ENCODE measurements around the gene P2RY2.

The P2RY2 gene

DNA sequence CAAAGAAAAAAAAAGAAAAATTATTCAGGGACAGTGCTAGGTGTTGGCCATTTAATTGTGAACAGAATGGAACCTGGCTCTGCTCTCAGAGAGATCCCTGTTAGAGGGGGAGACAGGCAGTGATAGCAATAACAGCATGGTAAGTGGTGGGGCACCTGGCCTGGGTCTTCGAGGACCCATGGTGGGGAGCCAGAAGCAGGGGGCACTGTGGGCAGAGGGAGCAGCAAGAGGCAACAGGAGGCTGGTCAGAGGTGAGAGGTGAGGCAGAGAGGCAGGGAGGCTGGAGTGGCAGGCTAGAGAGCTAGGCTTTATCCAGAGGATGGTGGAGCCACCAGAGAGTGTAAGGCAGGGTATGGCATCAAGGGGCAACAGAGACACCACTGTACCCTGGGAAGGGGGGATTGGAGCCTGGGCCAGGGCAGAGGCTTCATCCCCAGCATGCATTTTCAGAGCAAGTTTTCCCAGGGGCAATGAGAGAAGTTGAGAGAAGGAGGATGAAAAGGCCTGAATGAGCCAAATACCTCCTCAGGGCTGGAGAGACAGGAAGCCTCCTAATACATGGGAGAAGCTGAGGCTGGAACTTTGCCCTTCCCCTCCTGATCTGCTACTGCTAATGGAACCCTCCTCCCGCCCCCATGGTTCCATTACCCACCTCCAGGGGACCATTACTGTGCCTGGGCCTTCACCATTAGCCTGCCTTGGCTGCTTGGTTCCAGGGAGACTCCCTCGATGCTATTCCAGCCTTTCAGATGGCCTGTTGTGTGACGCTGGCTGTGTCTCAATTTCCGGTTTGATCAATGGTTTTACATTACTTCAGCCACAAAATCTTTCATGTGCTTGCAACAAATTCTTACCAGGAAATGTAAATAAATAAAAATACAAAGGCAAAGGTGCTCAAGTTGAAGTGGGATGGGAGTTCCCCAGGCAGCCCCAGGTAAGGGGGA lies 2.6 kb upstream of the P2RY2 start:
- no peak overlapping the region for H3K4me3 ChIP-seq (ENCODE audit: low read length)
- H3K4me1 ChIP-seq (ENCODE audit: control insufficient read depth, insufficient read depth, low read length) = peaks cover 16% of the 10 kb centered on the region
- H3K36me3 ChIP-seq (ENCODE audit: control insufficient read depth, insufficient read depth, low read length) = no peaks in the 10 kb centered on the region
- H3K9ac ChIP-seq (ENCODE audit: low read length) = no peak overlapping the region
- peaks cover 29% of the 10 kb centered on the region for H3K27me3 ChIP-seq (ENCODE audit: control insufficient read depth, insufficient read depth, low read length)
- no peaks in the 10 kb centered on the region for H3K9me3 ChIP-seq (ENCODE audit: control insufficient read depth, low read length)

DNA sequence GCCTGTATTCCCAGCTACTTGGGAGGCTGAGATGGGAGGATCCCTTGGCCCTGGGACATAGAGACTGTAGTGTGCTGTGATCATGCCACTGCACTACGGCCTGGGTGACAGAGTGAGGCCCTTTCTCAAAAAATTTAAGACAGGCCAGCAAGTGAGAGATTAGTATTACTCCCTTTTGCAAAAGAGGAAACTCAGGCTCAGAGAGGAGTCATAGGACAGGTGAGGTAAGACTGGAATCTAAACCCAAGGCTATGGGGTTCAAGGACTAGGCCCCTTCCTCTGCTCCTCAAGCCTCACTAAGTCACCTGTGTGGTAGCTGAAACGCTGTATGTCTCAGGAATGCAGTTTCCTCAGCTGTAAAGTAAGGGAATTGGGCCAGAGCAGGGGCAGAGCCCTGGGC lies 1.6 kb upstream of the P2RY2 start:
- H3K4me3 ChIP-seq (ENCODE audit: low read length) = no peak overlapping the region
- peaks cover 16% of the 10 kb centered on the region for H3K4me1 ChIP-seq (ENCODE audit: control insufficient read depth, insufficient read depth, low read length)
- H3K9me3 ChIP-seq (ENCODE audit: control insufficient read depth, low read length) = no peaks in the 10 kb centered on the region
- no peak overlapping the region for H3K9ac ChIP-seq (ENCODE audit: low read length)
- no peaks in the 10 kb centered on the region for H3K36me3 ChIP-seq (ENCODE audit: control insufficient read depth, insufficient read depth, low read length)
- peaks cover 29% of the 10 kb centered on the region for H3K27me3 ChIP-seq (ENCODE audit: control insufficient read depth, insufficient read depth, low read length)

DNA sequence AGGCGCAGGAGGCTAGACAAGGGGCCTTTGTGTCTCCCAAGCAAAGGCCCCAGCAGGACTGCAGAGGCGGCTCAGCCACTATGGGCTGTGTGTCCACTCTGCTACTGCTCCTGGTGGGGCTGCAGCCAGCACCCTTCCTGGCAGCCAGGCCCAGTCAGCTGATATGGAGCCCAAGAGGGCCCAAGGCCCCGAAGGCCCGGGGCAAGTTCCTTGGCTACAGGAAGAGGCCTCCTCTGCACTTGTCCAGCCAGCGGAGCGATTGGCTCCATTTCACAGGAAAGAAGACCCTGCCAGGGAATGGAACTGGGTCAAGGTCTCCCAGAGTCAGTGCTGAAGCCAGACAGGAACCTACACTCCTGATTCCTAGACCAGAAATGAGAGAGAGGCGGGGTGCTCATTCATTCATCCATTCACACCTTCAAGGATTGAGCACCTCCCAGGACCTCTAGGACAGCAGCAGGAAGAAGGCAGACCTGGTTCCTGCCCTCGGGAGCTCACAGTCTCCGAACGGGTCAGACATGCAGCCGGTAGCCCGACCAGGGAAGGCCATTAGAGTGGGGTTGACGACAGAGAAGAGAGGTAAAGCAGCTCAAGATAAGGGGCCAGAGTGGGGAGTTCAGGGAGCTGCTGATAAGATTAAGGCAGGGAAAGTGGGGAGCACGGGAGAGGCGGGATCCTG lies 811 bp upstream of the P2RY2 start:
- H3K9ac ChIP-seq (ENCODE audit: low read length) = no peak overlapping the region
- no peaks in the 10 kb centered on the region for H3K36me3 ChIP-seq (ENCODE audit: control insufficient read depth, insufficient read depth, low read length)
- H3K4me1 ChIP-seq (ENCODE audit: control insufficient read depth, insufficient read depth, low read length) = peaks cover 16% of the 10 kb centered on the region
- H3K9me3 ChIP-seq (ENCODE audit: control insufficient read depth, low read length) = no peaks in the 10 kb centered on the region
- no peak overlapping the region for H3K4me3 ChIP-seq (ENCODE audit: low read length)
- peaks cover 29% of the 10 kb centered on the region for H3K27me3 ChIP-seq (ENCODE audit: control insufficient read depth, insufficient read depth, low read length)

DNA sequence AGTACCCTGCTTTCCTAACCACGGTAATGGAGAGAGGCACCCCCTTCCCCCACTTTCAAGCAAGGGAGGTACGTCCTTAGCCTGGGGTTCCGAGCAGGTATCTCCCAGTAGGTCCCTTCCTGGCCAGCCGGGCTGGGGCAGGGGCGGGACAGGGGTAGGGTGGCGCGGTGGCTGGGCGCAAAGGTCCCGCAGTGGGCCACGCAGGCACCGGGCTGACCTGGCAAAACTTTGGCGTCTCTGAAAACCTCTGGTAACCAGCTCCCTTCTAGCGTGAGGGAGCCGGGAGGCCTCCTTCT lies 323 bp upstream of the P2RY2 start:
- Histone ChIP-seq H3K4me3 (ENCODE audit: low read length) (no peak overlapping the region), H3K9ac (ENCODE audit: low read length) (no peak overlapping the region), H3K4me1 (ENCODE audit: control insufficient read depth, insufficient read depth, low read length) (peaks cover 16% of the 10 kb centered on the region), H3K9me3 (ENCODE audit: control insufficient read depth, low read length) (no peaks in the 10 kb centered on the region), H3K36me3 (ENCODE audit: control insufficient read depth, insufficient read depth, low read length) (no peaks in the 10 kb centered on the region), H3K27me3 (ENCODE audit: control insufficient read depth, insufficient read depth, low read length) (peaks cover 29% of the 10 kb centered on the region)

- no peak overlapping the region for H3K9ac ChIP-seq (ENCODE audit: low read length)
Observed at GRCh38 chr11:73218830-73219215, 742 bp downstream of the P2RY2 start.

DNA sequence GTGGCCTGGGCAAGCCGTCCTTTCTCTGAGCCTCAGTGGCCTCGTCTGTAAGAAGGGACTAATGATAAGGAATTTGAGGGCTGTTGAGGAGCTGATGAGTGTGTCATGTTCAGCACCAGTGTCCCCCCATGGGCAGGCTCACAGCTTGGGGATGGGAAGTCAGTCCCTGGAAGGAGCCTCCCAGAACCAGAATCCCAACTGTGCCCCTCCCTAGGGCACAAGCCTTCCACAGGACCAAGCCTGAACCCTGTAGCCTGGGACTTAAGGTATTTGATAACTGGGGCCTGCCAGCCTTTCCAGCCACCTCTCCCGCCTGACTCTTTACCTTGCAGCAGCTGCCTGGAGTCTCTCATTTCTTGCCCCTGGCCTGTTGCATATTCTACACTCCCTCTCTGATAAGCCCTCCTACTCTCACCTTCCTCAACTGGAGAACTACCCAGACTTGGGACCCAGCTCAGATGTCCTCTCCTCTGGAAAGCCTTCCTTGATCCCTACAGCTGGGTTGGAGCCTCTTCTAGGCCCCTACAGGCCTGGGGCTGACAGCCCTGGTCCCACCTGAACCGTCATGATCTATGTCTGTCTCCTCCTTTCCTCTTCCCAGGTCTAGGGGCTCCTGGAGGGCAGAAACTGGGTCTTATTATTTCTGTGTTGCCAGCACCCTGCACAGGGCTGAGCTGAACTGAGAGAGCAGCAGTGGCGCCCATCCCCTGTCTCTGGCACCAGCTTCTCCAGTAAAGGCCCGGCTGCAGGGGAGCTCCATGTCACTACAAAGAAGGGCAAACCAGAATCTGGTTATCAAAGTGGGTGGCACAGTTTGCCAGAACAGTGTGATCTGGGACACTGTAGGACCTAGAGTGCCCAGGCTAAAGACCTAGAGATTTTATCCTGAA lies 1.6 kb downstream of the P2RY2 start:
- Histone ChIP-seq H3K27me3 (ENCODE audit: control insufficient read depth, insufficient read depth, low read length) (peaks cover 29% of the 10 kb centered on the region), H3K9ac (ENCODE audit: low read length) (no peak overlapping the region), H3K9me3 (ENCODE audit: control insufficient read depth, low read length) (no peaks in the 10 kb centered on the region), H3K36me3 (ENCODE audit: control insufficient read depth, insufficient read depth, low read length) (no peaks in the 10 kb centered on the region), H3K4me1 (ENCODE audit: control insufficient read depth, insufficient read depth, low read length) (peaks cover 16% of the 10 kb centered on the region), H3K4me3 (ENCODE audit: low read length) (no peak overlapping the region)

More at GRCh38 chr11:73218830-73219215, 742 bp downstream of the P2RY2 start:
- no peaks in the 10 kb centered on the region for H3K9me3 ChIP-seq (ENCODE audit: control insufficient read depth, low read length)
- H3K27me3 ChIP-seq (ENCODE audit: control insufficient read depth, insufficient read depth, low read length) = peaks cover 29% of the 10 kb centered on the region
- H3K4me3 ChIP-seq (ENCODE audit: low read length) = peak overlapping the region; percentile 35
- peaks cover 16% of the 10 kb centered on the region for H3K4me1 ChIP-seq (ENCODE audit: control insufficient read depth, insufficient read depth, low read length)
- H3K36me3 ChIP-seq (ENCODE audit: control insufficient read depth, insufficient read depth, low read length) = no peaks in the 10 kb centered on the region

DNA sequence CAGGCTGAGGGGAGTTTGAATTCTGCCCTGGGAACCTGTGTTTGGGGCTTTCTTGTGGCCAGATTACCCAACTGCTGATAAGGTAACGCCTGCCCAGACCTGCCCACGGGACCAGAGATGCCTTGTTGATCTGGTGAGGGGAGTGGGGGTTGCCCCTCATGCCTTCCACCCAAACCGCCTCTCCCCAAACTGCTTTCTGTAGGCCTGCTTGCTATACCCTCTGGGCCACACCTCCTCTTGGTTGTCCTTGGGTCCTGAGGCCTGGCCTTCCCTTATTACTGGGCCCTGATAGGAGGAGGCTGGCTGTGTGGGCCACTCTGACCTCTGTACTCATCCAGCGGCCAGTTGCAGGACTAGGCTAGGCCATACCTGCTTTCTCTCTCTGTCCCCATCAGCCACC lies 3.4 kb downstream of the P2RY2 start:
- no peaks in the 10 kb centered on the region for H3K36me3 ChIP-seq (ENCODE audit: control insufficient read depth, insufficient read depth, low read length)
- H3K9me3 ChIP-seq (ENCODE audit: control insufficient read depth, low read length) = no peaks in the 10 kb centered on the region
- peaks cover 16% of the 10 kb centered on the region for H3K4me1 ChIP-seq (ENCODE audit: control insufficient read depth, insufficient read depth, low read length)
- peaks cover 29% of the 10 kb centered on the region for H3K27me3 ChIP-seq (ENCODE audit: control insufficient read depth, insufficient read depth, low read length)
- H3K4me3 ChIP-seq (ENCODE audit: low read length) = no peak overlapping the region
- H3K9ac ChIP-seq (ENCODE audit: low read length) = no peak overlapping the region

DNA sequence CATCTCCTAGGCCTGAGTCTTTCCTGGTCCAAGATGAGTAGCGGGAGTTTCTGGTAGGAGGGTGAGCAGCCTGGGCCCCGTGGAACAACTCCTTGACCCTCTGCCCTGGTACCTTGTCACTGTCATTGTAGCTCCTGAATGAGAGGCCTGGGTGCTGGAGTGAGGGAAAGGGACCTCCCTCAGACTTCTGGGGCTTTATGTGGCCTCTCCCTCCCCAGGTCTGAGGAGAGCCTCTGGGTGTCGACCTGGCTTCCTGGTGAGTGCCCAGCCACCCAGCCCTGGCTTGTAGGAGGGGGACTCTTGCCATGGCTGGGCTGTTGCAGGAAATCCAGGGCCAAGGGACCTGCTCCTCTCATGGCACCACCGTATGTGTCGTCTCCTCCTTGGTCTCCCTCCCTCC lies 3.9 kb downstream of the P2RY2 start:
- Histone ChIP-seq H3K4me1 (ENCODE audit: control insufficient read depth, insufficient read depth, low read length) (peaks cover 16% of the 10 kb centered on the region), H3K9ac (ENCODE audit: low read length) (no peak overlapping the region), H3K9me3 (ENCODE audit: control insufficient read depth, low read length) (no peaks in the 10 kb centered on the region), H3K27me3 (ENCODE audit: control insufficient read depth, insufficient read depth, low read length) (peaks cover 26% of the 10 kb centered on the region), H3K4me3 (ENCODE audit: low read length) (no peak overlapping the region), H3K36me3 (ENCODE audit: control insufficient read depth, insufficient read depth, low read length) (no peaks in the 10 kb centered on the region)

DNA sequence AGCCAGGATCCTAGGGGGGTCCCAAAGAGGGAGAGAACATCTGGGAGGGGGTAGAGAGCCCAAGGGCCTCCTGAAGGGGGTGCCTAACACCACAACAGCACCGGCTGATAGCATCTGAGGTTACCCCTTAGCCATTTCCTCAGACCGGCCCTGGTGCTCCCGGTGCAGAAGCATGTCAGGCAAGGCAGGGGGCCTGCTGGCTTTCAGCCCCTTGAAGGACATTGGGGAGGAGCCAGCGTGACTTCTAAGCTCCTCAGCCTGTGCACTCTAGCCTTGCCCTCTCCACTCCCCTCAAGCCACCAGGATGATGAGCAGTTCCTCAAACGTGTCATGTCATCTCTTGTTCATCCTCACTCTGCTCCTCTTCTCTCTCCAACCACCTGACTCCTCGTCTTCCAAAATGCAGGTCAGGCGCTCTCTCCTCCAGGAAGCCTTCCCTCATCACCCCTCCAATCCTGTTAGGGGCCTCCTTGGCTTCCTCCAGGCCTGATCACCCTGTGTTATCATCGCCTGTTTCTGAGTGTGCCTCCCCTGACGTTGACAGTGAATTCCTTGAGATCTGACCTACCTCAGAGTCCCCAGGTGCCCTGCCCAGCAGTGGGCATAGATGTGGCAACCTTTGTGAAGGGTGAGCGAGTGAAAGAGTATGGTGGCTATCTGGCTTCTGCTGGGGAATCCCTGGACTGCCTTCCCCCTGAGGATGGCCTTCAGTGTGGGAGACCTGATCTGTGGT lies 6.1 kb downstream of the P2RY2 start:
- Histone ChIP-seq H3K9ac (ENCODE audit: low read length) (no peak overlapping the region), H3K4me1 (ENCODE audit: control insufficient read depth, insufficient read depth, low read length) (peaks cover 8% of the 10 kb centered on the region), H3K4me3 (ENCODE audit: low read length) (no peak overlapping the region), H3K36me3 (ENCODE audit: control insufficient read depth, insufficient read depth, low read length) (no peaks in the 10 kb centered on the region), H3K27me3 (ENCODE audit: control insufficient read depth, insufficient read depth, low read length) (peaks cover 10% of the 10 kb centered on the region), H3K9me3 (ENCODE audit: control insufficient read depth, low read length) (no peaks in the 10 kb centered on the region)

- H3K4me3 ChIP-seq (ENCODE audit: low read length) = no peak overlapping the region
- H3K9ac ChIP-seq (ENCODE audit: low read length) = no peak overlapping the region
- H3K4me1 ChIP-seq (ENCODE audit: control insufficient read depth, insufficient read depth, low read length) = peaks cover 7% of the 10 kb centered on the region
- no peaks in the 10 kb centered on the region for H3K9me3 ChIP-seq (ENCODE audit: control insufficient read depth, low read length)
- no peaks in the 10 kb centered on the region for H3K36me3 ChIP-seq (ENCODE audit: control insufficient read depth, insufficient read depth, low read length)
- peaks cover under 1% of the 10 kb centered on the region for H3K27me3 ChIP-seq (ENCODE audit: control insufficient read depth, insufficient read depth, low read length)
Observed at GRCh38 chr11:73225001-73225686, 7.1 kb downstream of the P2RY2 start.

GRCh38 chr11:73225851-73226250 lies 7.8 kb downstream of the P2RY2 start:
- no peak overlapping the region for H3K9ac ChIP-seq (ENCODE audit: low read length)
- no peaks in the 10 kb centered on the region for H3K36me3 ChIP-seq (ENCODE audit: control insufficient read depth, insufficient read depth, low read length)
- no peak overlapping the region for H3K4me3 ChIP-seq (ENCODE audit: low read length)

More at GRCh38 chr11:73225851-73226250, 7.8 kb downstream of the P2RY2 start:
- Histone ChIP-seq H3K4me1 (ENCODE audit: control insufficient read depth, insufficient read depth, low read length) (peaks cover 7% of the 10 kb centered on the region), H3K9me3 (ENCODE audit: control insufficient read depth, low read length) (no peaks in the 10 kb centered on the region), H3K27me3 (ENCODE audit: control insufficient read depth, insufficient read depth, low read length) (no peaks in the 10 kb centered on the region)
